Measurements from ENCODE around the gene FLYWCH2. TPM values are rescaled to one million over a fixed set of nuclear protein-coding genes. Genes with fewer than 3 reads are reported as not detected.

FLYWCH2 gene
- total and polyA plus RNA-seq, 2 of the 13 experiments (the other 11 are each of a cell fraction or from before 2014, with no cell fraction given), result 16.9 to 19.8 TPM

DNA sequence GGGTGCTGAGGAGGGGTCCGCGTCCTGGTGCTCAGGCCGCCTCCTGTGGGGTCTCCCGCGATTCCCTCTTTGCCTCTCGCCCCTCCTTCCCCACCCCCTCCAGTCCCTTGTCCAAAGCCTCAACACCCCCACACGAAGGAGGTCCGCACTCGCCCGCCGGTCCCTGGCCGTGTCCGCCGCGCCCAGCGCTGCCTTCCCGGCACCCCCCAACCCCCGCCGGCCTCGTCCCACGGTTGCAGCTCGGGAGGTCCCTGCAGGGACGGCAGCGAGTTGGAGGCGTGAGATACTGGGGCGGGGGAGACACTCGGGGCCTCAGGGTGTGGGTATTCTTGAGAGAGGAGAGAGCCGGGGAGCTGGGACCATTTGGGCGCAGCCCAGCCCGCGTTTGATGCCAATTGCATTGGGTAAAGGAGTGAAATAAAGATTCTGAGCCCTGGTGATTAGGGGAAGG, 468 bp downstream of the FLYWCH2 start (continued):
- TF ChIP-seq ZNF792 (CRISPR knock-in tag; IDR thresholded peaks at IDR 0.05), result 0 out of 2 replicates have a peak, but pooled peaks have one; percentile 1
- 0 out of 2 replicates have a peak, but pooled peaks have one; percentile 19 for TF ChIP-seq ZNF761 (CRISPR knock-in tag; conservative IDR thresholded peaks at IDR 0.05)
- no peak for TF ChIP-seq ZNF138 (CRISPR knock-in tag; IDR thresholded peaks at IDR 0.05; ENCODE audit: low read depth)
- TF ChIP-seq ZNF558 (CRISPR knock-in tag; IDR thresholded peaks at IDR 0.05; ENCODE audit: borderline replicate concordance), result no peak
- TF ChIP-seq ZNF331 (CRISPR knock-in tag; IDR thresholded peaks at IDR 0.05), result no peak; the same call in 1 of the 2 replicates
- no peak for TF ChIP-seq ZNF354B (CRISPR knock-in tag; IDR thresholded peaks at IDR 0.05)
- 0 out of 2 replicates have a peak, but pooled peaks have one; percentile 20 for TF ChIP-seq ZNF317 (CRISPR knock-in tag; IDR thresholded peaks at IDR 0.05)
- no peak for TF ChIP-seq POLR2G (IDR thresholded peaks at IDR 0.05; ENCODE audit: low read depth, low read length)
- TF ChIP-seq SNRNP70 (IDR thresholded peaks at IDR 0.05; ENCODE audit: low read depth, low read length), result no peak
- TF ChIP-seq, protein P1, sequence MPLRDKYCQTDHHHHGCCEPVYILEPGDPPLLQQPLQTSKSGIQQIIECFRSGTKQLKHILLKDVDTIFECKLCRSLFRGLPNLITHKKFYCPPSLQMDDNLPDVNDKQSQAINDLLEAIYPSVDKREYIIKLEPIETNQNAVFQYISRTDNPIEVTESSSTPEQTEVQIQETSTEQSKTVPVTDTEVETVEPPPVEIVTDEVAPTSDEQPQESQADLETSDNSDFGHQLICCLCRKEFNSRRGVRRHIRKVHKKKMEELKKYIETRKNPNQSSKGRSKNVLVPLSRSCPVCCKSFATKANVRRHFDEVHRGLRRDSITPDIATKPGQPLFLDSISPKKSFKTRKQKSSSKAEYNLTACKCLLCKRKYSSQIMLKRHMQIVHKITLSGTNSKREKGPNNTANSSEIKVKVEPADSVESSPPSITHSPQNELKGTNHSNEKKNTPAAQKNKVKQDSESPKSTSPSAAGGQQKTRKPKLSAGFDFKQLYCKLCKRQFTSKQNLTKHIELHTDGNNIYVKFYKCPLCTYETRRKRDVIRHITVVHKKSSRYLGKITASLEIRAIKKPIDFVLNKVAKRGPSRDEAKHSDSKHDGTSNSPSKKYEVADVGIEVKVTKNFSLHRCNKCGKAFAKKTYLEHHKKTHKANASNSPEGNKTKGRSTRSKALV (CRISPR knock-in tag; IDR thresholded peaks at IDR 0.05), result no peak
- TF ChIP-seq, protein P2, sequence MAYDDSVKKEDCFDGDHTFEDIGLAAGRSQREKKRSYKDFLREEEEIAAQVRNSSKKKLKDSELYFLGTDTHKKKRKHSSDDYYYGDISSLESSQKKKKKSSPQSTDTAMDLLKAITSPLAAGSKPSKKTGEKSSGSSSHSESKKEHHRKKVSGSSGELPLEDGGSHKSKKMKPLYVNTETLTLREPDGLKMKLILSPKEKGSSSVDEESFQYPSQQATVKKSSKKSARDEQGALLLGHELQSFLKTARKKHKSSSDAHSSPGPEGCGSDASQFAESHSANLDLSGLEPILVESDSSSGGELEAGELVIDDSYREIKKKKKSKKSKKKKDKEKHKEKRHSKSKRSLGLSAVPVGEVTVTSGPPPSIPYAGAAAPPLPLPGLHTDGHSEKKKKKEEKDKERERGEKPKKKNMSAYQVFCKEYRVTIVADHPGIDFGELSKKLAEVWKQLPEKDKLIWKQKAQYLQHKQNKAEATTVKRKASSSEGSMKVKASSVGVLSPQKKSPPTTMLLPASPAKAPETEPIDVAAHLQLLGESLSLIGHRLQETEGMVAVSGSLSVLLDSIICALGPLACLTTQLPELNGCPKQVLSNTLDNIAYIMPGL (CRISPR knock-in tag; IDR thresholded peaks at IDR 0.05; ENCODE audit: borderline replicate concordance in 1 of 2, low read depth in 1 of 2), result peak in 1 of 2 experiments; percentile 43; a peak in 1 of 4 replicates
- TF ChIP-seq KMT2B (CRISPR knock-in tag; IDR thresholded peaks at IDR 0.05), result 0 out of 2 replicates have a peak, but pooled peaks have one; percentile 14
- TF ChIP-seq, protein P3, sequence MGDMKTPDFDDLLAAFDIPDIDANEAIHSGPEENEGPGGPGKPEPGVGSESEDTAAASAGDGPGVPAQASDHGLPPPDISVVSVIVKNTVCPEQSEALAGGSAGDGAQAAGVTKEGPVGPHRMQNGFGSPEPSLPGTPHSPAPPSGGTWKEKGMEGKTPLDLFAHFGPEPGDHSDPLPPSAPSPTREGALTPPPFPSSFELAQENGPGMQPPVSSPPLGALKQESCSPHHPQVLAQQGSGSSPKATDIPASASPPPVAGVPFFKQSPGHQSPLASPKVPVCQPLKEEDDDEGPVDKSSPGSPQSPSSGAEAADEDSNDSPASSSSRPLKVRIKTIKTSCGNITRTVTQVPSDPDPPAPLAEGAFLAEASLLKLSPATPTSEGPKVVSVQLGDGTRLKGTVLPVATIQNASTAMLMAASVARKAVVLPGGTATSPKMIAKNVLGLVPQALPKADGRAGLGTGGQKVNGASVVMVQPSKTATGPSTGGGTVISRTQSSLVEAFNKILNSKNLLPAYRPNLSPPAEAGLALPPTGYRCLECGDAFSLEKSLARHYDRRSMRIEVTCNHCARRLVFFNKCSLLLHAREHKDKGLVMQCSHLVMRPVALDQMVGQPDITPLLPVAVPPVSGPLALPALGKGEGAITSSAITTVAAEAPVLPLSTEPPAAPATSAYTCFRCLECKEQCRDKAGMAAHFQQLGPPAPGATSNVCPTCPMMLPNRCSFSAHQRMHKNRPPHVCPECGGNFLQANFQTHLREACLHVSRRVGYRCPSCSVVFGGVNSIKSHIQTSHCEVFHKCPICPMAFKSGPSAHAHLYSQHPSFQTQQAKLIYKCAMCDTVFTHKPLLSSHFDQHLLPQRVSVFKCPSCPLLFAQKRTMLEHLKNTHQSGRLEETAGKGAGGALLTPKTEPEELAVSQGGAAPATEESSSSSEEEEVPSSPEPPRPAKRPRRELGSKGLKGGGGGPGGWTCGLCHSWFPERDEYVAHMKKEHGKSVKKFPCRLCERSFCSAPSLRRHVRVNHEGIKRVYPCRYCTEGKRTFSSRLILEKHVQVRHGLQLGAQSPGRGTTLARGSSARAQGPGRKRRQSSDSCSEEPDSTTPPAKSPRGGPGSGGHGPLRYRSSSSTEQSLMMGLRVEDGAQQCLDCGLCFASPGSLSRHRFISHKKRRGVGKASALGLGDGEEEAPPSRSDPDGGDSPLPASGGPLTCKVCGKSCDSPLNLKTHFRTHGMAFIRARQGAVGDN (CRISPR knock-in tag; IDR thresholded peaks at IDR 0.05), result peak; percentile 52; the same call in 1 of the 2 replicates
- TF ChIP-seq, protein P4, sequence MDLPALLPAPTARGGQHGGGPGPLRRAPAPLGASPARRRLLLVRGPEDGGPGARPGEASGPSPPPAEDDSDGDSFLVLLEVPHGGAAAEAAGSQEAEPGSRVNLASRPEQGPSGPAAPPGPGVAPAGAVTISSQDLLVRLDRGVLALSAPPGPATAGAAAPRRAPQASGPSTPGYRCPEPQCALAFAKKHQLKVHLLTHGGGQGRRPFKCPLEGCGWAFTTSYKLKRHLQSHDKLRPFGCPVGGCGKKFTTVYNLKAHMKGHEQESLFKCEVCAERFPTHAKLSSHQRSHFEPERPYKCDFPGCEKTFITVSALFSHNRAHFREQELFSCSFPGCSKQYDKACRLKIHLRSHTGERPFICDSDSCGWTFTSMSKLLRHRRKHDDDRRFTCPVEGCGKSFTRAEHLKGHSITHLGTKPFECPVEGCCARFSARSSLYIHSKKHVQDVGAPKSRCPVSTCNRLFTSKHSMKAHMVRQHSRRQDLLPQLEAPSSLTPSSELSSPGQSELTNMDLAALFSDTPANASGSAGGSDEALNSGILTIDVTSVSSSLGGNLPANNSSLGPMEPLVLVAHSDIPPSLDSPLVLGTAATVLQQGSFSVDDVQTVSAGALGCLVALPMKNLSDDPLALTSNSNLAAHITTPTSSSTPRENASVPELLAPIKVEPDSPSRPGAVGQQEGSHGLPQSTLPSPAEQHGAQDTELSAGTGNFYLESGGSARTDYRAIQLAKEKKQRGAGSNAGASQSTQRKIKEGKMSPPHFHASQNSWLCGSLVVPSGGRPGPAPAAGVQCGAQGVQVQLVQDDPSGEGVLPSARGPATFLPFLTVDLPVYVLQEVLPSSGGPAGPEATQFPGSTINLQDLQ (CRISPR knock-in tag; IDR thresholded peaks at IDR 0.05), result no peak
- peak; percentile 24; the same call in 1 of the 2 replicates for TF ChIP-seq ZNF441 (CRISPR knock-in tag; IDR thresholded peaks at IDR 0.05; ENCODE audit: borderline replicate concordance)
- TF ChIP-seq SPEN (CRISPR knock-in tag; IDR thresholded peaks at IDR 0.05; ENCODE audit: low read depth), result no peak
- TF ChIP-seq CCAR2 (optimal IDR thresholded peaks at IDR 0.05; ENCODE audit: low read depth, low read length), result no peak
- no peak for TF ChIP-seq ZC3H13 (CRISPR knock-in tag; IDR thresholded peaks at IDR 0.05)
- no peak for TF ChIP-seq ESRRA (CRISPR knock-in tag; IDR thresholded peaks at IDR 0.05; ENCODE audit: low read depth)

All from HepG2 (cell line).